ENCODE results near the gene CA9. TPM values are rescaled to one million over a fixed set of nuclear protein-coding genes. Genes with fewer than 3 reads are reported as not detected.

Gene CA9
- total RNA-seq, 3 donors from 2014 or later (not counting 1 experiment from before 2014, with no cell fraction given) = not detected

- Histone ChIP-seq H3K27me3 (ENCODE audit: control insufficient read depth, insufficient read depth, low read length) (no peaks in the 10 kb centered on the region), H3K4me3 (ENCODE audit: low read length) (no peak overlapping the region), H3K27ac (ENCODE audit: low read length) (no peak overlapping the region), H3K36me3 (ENCODE audit: control insufficient read depth, insufficient read depth, low read length) (peaks cover 4% of the 10 kb centered on the region), H3K4me1 (ENCODE audit: control insufficient read depth, insufficient read depth, low read length) (peaks cover 9% of the 10 kb centered on the region), H3K9me3 (ENCODE audit: control insufficient read depth, insufficient read depth, low read length) (no peaks in the 10 kb centered on the region)
- ATAC-seq (no peak), DNase-seq (no peak)
- Mint-ChIP-seq H3K27me3 (ENCODE audit: low read depth in 2 of 2) (no peaks in the 10 kb centered on the region), H3K4me3 (no peak overlapping the region), H3K9me3 (no peaks in the 10 kb centered on the region), H3K4me1 (peaks cover 0 to 10% of the 10 kb centered on the region in 2 donors), H3K27ac (no peak overlapping the region), H3K36me3 (no peaks in the 10 kb centered on the region)
- WGBS (ENCODE audit: insufficient coverage) = 94% methylated on average over 13 of the region's 13 CpGs
- intact Hi-C loops (cut with micrococcal nuclease) = no loop called here
- no peak for TF ChIP-seq CTCF (IDR thresholded peaks at IDR 0.05)
Measured at GRCh38 chr9:35685506-35685905, 11.8 kb downstream of the CA9 start.

- no peak overlapping the region for H3K27ac Mint-ChIP-seq
- no peaks in the 10 kb centered on the region for H3K9me3 ChIP-seq (ENCODE audit: control insufficient read depth, insufficient read depth, low read length)
Measured at GRCh38 chr9:35686222-35687203, 12.8 kb downstream of the CA9 start.

GRCh38 chr9:35687306-35687705, 13.6 kb downstream of the CA9 start:
- DNase-seq = no peak
- H3K4me1 Mint-ChIP-seq = peaks cover 0 to 25% of the 10 kb centered on the region in 2 donors
- no peaks in the 10 kb centered on the region for H3K36me3 Mint-ChIP-seq
- intact Hi-C loops (cut with micrococcal nuclease) = no loop called here
- no peak for ATAC-seq
- H3K27ac Mint-ChIP-seq = peak overlapping the region in 1 of 2 donors; percentile 31
- H3K9me3 ChIP-seq (ENCODE audit: control insufficient read depth, insufficient read depth, low read length) = no peaks in the 10 kb centered on the region
- H3K4me3 Mint-ChIP-seq = peak overlapping the region; percentile 47
- no peak for TF ChIP-seq CTCF (IDR thresholded peaks at IDR 0.05)
- peaks cover 4% of the 10 kb centered on the region for H3K36me3 ChIP-seq (ENCODE audit: control insufficient read depth, insufficient read depth, low read length)
- peaks cover 17% of the 10 kb centered on the region for H3K4me1 ChIP-seq (ENCODE audit: control insufficient read depth, insufficient read depth, low read length)
- no peaks in the 10 kb centered on the region for H3K27me3 Mint-ChIP-seq (ENCODE audit: low read depth in 2 of 2)
- no peak overlapping the region for H3K4me3 ChIP-seq (ENCODE audit: low read length)
- H3K9me3 Mint-ChIP-seq = no peaks in the 10 kb centered on the region
- H3K27ac ChIP-seq (ENCODE audit: low read length) = no peak overlapping the region
- H3K27me3 ChIP-seq (ENCODE audit: control insufficient read depth, insufficient read depth, low read length) = no peaks in the 10 kb centered on the region
- WGBS (ENCODE audit: insufficient coverage) = 96% methylated on average over 2 of the region's 2 CpGs

More at GRCh38 chr9:35686222-35687203, 12.8 kb downstream of the CA9 start:
- peaks cover 4% of the 10 kb centered on the region for H3K36me3 ChIP-seq (ENCODE audit: control insufficient read depth, insufficient read depth, low read length)
- H3K4me3 ChIP-seq (ENCODE audit: low read length) = no peak overlapping the region
- ATAC-seq (no peak), DNase-seq (no peak)
- WGBS (ENCODE audit: insufficient coverage) = 86% methylated on average over 10 of the region's 11 CpGs
- H3K4me3 Mint-ChIP-seq = peak overlapping the region; percentile 31
- H3K4me1 Mint-ChIP-seq = peaks cover 0 to 19% of the 10 kb centered on the region in 2 donors
- H3K4me1 ChIP-seq (ENCODE audit: control insufficient read depth, insufficient read depth, low read length) = peaks cover 14% of the 10 kb centered on the region
- no peaks in the 10 kb centered on the region for H3K27me3 Mint-ChIP-seq (ENCODE audit: low read depth in 2 of 2)
- no peaks in the 10 kb centered on the region for H3K36me3 Mint-ChIP-seq
- H3K9me3 Mint-ChIP-seq = no peaks in the 10 kb centered on the region
- H3K27me3 ChIP-seq (ENCODE audit: control insufficient read depth, insufficient read depth, low read length) = no peaks in the 10 kb centered on the region
- no peak overlapping the region for H3K27ac ChIP-seq (ENCODE audit: low read length)
- no peak for TF ChIP-seq CTCF (IDR thresholded peaks at IDR 0.05)
- intact Hi-C loops (cut with micrococcal nuclease) = no loop called here
